GM21423 (cell line): Measurements from ENCODE around the gene LTBP3.

Source experiments
- ATAC-seq: cut with Tn5 transposase; IDR thresholded peaks from one replicate; pipeline ENCODE4 v1.9.1; 2021; ENCODE audit warnings: mild to moderate bottlenecking, moderate library complexity; ENCODE audit not compliant: unreplicated experiment

The LTBP3 gene

DNA sequence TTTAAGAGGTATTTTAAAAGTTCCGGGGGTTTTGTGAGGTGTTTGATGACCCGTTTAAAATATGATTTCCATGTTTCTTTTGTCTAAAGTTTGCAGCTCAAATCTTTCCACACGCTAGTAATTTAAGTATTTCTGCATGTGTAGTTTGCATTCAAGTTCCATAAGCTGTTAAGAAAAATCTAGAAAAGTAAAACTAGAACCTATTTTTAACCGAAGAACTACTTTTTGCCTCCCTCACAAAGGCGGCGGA lies 59.5 kb downstream of the LTBP3 start:
- no peak for ATAC-seq

DNA sequence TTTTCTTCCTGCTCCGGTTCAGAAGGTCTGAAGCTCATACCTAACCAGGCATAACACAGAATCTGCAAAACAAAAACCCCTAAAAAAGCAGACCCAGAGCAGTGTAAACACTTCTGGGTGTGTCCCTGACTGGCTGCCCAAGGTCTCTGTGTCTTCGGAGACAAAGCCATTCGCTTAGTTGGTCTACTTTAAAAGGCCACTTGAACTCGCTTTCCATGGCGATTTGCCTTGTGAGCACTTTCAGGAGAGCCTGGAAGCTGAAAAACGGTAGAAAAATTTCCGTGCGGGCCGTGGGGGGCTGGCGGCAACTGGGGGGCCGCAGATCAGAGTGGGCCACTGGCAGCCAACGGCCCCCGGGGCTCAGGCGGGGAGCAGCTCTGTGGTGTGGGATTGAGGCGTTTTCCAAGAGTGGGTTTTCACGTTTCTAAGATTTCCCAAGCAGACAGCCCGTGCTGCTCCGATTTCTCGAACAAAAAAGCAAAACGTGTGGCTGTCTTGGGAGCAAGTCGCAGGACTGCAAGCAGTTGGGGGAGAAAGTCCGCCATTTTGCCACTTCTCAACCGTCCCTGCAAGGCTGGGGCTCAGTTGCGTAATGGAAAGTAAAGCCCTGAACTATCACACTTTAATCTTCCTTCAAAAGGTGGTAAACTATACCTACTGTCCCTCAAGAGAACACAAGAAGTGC lies 60.0 kb downstream of the LTBP3 start:
- ATAC-seq: no peak

DNA sequence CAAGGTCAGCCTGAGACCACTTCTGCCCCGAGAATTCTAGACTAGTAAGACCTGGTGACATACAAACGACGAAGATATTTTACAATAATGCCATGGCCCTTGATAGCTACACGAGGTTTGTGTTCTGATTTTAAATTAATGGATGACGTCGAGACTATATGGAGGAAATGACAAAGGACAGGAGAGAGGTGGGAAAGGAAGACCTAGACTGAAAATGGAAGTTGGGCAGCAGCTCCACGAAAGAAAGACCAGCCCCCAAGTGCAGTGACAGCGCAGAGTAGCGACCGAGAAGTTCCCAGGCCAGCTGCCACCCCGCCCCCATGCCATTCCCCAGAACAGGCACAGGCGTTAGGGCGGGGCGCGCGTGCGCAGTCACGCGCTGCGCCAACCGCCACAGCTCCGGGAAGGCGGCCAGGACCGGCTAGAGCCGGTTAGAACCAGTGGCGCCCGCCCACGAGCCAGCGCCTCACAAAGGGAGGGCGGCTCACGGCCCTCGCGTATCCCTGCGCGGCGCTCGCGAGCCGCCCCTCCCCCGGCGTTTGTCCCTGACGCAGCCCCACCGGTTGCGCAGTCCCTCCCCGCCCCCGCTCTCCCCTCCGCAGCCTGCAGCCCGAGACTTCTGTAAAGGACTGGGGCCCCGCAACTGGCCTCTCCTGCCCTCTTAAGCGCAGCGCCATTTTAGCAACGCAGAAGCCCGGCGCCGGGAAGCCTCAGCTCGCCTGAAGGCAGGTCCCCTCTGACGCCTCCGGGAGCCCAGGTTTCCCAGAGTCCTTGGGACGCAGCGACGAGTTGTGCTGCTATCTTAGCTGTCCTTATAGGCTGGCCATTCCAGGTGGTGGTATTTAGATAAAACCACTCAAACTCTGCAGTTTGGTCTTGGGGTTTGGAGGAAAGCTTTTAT lies 60.8 kb downstream of the LTBP3 start:
- peak; percentile 66 for ATAC-seq

DNA sequence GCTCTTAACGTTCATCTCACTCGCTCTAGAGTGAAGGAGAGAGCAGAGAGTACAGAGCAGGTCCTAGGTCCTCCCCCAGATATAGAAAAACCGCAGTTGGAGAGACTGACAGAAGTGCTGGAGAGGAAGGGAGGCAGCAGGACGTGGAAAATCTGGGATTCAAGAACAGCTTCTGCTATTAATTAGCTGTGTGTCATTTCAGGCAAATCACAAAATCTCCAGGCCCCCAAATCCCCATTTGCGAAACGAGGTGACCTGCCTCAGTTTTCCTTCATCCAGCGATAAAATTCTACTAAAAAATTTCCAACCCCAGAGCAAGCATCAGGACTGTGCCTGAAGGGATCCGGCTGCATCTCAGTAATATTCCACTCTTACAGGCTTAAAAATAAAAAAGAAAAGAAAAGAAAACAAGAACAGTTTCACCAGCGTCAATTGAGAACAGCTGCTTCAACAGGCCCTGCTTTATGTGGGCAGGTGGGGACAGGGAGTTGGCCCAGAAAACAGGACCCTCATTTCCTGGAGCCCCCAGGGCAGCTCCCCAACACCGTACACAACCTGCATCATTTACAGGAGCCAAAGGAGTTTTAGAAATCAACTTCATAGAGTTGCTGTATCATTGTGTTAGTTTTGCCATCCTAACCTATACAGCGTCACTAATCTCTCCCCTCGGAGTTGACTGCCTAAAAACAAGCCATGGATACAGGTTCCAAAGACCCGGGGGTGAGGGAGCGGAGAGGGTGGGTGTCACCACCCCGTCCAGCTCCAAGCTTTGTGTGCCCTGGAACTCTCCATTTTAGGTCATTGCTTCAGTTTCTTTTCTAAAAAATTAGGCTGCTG lies 61.6 kb downstream of the LTBP3 start:
- peak; percentile 0 for ATAC-seq

DNA sequence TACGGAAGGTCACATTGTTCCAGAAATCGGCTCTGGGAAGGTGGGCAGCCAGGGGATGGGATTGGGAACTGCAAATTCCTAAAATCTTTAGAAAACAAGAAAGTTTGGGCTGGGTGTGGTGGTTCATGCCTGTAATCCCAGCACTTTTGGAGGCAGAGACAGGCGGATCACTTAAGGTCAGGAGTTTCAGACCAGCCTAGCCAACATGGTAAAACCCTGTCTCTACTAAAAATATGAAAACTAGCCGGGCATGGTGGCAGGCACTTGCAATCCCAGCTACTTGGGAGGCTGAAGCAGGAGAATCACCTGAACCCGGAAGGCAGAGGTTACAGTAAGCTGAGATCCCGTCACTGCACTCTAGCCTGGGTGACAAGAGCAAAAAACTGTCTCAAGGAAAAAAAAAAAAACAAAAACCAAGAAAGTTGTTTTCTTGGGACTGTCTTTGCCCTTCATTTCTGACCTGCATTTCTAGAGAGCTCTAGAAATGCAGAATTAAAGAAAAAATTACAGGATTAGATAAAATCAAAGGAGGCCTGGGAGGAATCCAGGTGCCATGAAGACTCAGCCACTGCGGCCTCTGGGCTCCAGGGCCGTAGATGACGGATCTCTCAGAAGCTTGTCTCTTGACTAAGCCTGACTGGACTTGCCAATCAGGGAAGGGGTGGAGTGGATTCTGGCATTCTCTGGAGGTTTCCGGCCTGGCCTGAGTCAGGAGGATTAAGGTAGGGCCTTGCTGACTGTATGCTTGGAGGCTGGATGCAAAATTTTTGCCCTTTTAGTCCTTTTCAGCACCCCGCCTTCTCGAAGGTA lies 64.6 kb downstream of the LTBP3 start:
- no peak for ATAC-seq

DNA sequence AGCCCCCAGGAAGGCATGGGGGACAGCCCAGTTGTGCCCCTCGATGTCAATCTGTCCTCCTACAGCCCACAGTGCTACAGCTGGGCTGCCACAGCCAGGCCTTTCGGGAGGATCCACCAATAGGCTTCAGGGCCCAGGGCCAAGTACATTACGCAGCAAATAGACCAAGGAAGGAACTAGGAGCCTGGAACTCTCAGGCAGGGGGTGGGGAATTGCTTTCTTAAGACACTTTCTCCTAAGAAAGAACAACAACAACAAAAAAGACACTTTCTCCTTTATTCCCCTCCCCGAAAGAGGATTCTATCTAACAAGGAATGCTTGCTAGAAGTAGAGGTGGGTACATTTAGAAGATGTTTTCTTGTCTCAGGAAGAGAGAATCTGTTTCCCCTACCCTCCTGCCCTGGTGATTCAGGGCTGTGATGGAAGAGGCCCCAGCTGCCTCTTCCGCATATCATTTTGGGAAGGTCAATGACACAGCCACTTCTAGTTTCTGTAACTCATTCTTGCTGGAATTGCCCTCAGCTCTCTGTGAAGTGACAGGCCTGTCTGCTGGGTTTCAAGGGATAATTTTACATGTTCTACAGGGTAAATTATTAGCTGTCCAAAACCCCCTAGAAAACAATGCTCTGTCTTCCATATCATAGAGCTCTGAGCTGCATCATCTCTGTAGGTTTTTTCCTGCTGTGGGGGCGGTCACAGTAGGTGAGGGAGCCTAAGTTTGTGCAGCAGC lies 65.4 kb downstream of the LTBP3 start:
- no peak for ATAC-seq

DNA sequence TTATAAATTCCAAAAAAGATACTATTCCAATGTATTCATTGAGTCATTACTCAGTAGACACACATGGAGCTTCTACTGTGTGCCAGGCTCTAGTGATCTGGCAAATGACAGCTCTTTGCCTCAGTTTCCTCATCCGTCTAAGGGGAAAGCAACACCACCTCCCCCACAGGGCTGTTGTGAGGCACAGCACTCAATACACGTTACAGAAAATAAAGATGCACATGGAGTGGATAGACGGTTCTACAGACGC lies 65.8 kb downstream of the LTBP3 start:
- no peak for ATAC-seq

DNA sequence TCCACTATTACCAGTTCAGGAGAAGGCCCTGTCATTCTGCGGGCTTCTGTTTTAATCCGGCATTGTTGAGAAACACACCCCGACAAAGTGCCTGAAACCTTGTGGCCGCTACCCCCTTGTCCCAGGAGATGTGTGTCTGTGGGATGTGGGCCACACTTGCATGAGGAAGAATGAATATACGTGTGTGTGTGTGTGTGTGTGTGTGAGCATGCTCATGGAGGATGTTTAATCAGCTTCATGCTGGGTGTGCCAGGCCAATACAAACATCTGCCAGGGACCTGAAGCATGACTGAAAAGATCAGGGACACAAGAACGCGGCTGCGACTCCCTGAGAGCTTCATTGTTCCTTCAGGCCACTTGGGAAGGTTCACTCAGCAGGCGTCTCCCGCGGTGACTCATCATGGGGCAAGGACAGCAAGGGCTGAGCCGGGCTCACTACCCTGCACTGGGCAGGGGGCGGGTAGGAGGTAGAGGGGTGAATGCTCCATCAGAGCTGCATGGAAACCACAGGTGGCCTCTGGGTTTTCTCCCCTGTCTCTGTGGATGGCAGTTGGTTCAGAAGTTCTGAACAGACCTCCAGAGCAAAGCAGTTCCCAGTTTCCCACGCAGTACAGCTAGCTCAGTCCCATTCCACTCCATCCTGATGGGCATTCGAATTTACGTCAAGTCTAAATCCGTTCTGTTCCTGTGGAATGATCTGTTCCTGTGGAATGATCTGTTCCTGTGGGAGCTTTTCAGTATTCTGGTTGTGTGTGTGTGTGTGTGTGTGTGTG lies 66.4 kb downstream of the LTBP3 start:
- ATAC-seq: no peak

DNA sequence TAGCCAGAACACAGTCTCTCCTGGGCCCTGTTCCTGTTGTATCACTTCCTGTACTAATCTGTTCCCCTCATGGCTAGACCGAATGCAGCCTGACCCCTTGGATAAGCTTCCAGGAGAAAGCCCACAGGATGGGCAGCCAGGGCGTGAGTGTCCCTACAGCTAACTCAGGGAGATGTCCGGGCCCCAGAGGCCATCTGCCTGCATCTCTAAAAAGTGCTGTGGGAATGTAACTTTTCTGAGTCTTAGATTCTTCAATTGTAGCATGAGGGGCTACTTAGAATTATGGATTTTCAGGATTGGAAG lies 67.0 kb downstream of the LTBP3 start:
- ATAC-seq: no peak

DNA sequence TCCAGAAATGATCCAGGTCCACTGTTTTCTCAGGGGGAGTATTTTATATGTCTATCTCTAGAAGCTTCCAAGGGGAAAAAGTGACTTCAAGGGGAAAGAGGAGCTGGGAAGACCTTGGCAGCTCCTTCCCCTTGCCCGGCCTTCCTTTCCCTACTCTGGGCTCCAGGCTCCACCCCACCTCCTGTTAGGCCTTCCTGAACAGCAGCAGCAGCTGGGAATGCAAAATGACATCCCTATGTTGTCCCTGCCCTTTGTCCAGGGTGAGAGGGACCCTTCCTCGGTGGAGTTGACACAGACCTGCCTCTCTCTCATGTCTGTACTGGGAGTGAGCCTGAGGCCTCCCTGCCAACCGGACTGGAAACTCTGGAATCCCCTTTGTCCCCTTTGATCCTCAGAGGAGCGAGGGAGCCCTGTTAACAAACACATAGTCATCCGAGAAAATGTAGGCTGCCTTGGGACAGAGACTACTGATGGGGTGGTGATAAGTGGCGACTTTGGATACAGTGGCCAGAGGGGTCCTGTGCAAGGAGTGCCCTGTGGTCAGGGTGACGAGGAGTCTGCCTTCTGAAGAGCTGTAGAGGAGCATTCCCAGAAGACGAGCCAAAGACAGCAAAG lies 68.3 kb downstream of the LTBP3 start:
- ATAC-seq: no peak

DNA sequence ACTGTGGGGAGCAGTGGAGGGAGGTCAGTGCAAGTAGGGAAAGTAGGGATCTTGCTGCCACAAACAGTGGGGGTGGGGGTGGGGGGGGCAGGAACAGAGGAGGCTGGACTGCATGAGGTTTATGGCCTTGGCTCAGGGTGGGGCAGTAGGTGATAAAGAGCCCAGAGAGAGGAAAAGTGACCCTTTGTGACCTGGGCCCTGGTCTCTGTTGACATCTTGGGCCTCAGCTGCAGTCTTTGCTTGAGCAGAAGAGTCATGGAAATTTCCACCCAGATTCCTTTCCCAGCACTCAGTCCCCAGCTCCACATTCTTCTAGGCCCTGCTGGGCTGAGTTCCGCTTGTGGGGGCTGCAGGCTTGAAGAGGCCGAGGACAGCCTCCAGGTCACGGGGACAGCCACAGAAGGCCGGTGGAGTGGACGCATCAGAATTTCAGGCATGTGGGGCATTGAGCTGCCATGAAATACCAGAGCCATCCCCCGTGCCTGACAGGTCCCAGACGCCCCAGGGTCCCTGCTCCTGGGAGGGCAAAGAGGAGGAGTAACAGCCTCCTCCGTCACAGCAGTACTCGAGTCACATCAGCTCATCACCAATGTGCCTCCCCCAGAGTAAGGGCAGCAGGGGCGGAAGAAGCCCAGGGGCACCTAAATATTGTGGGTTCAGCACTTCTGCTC lies 69.0 kb downstream of the LTBP3 start:
- no peak for ATAC-seq
